H1 (cell line): Measurements from ENCODE around the gene ADAMTS3.
"Not testable (repeated sequence)": the region's sequence is repeated elsewhere in the genome, so short reads cannot be mapped to it uniquely, and the experiment has no call there.

ENCODE experiments used
- BCL11A ChIP-seq, 2 experiments: IDR thresholded peaks; one replicate each; pipeline ENCODE4 v1.6.1; 2011; ENCODE audit warnings: low read depth in 2 of 2, low read length in 2 of 2, mild to moderate bottlenecking in 2 of 2
- BRCA1 ChIP-seq: IDR thresholded peaks from 2 replicates; pipeline ENCODE4 v1.6.1; 2012; ENCODE audit warnings: low read depth, low read length, improper control_type of control experiment
- EGR1 ChIP-seq: IDR thresholded peaks from 2 replicates; pipeline ENCODE4 v1.6.1; 2011; ENCODE audit warnings: low read depth, low read length, borderline replicate concordance
- POLR2A ChIP-seq, 2 experiments: IDR thresholded peaks; 1 replicate in 1 of 2; 2 replicates in 1 of 2; pipeline ENCODE4 v1.6.1; 2011; ENCODE audit warnings: low read depth in 2 of 2, low read length in 2 of 2, mild to moderate bottlenecking in 2 of 2; ENCODE audit errors: control extremely low read depth in 1 of 2
- SIN3A ChIP-seq, 2 experiments: IDR thresholded peaks in 1 of 2; conservative IDR thresholded peaks in 1 of 2; 2 replicates each; pipeline ENCODE4 v1.6.1; 2011 to 2012; ENCODE audit warnings: low read length in 2 of 2, improper control_type of control experiment in 1 of 2, low read depth in 1 of 2, mild to moderate bottlenecking in 1 of 2
- SIRT6 ChIP-seq: IDR thresholded peaks from one replicate; pipeline ENCODE4 v1.7.1; 2012; ENCODE audit warnings: low read length, inconsistent platforms
- TEAD4 ChIP-seq: IDR thresholded peaks from 2 replicates; pipeline ENCODE4 v1.6.1; 2012; ENCODE audit warnings: low read depth, low read length, inconsistent platforms, mixed read lengths
- ZNF274 ChIP-seq: IDR thresholded peaks from 2 replicates; pipeline ENCODE4 v1.7.0; 2012; ENCODE audit warnings: low read length, borderline replicate concordance; ENCODE audit errors: extremely low read depth
- TF ChIP-seq, protein P1 (sequence below), 3 experiments: IDR thresholded peaks; 1 replicate in 2 of 3; 2 replicates in 1 of 3; pipeline versions ENCODE4 v1.5.1 to v1.6.1; 2011; ENCODE audit warnings: low read length in 3 of 3, mild to moderate bottlenecking in 3 of 3, inconsistent platforms in 2 of 3, low read depth in 1 of 3, moderate library complexity in 1 of 3; ENCODE audit not compliant: insufficient read depth in 1 of 3; ENCODE audit errors: control extremely low read depth in 1 of 3
- TF ChIP-seq, protein P2 (sequence below): IDR thresholded peaks from 2 replicates; pipeline ENCODE4 v1.6.1; 2011; ENCODE audit warnings: low read depth, mild to moderate bottlenecking, low read length; ENCODE audit not compliant: insufficient read depth

DNA sequence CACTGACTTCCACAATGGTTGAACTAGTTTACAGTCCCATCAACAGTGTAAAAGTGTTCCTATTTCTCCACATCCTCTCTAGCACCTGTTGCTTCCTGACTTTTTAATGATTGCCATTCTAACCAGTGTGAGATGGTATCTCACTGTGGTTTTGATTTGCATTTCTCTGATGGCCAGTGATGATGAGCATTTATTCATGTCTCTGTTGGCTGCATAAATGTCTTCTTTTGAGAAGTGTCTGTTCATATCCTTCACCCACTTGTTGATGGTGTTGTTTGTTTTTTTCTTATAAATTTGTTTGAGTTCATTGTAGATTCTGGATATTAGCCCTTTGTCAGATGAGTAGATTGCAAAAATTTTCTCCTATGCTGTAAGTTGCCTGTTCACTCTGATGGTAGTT lies 143.1 kb downstream of the ADAMTS3 start:
- not testable (repeated sequence) for TF ChIP-seq POLR2A (IDR thresholded peaks at IDR 0.05; ENCODE audit: control extremely low read depth in 1 of 2, low read depth in 2 of 2, low read length in 2 of 2); SIN3A (conservative IDR thresholded peaks at IDR 0.05 in 1 of 2, IDR thresholded peaks at IDR 0.05 in 1 of 2; ENCODE audit: low read depth in 1 of 2, low read length in 2 of 2); EGR1; ZNF274; TEAD4; BRCA1; BCL11A (IDR thresholded peaks at IDR 0.05; ENCODE audit: low read depth in 2 of 2, low read length in 2 of 2); SIRT6
- TF ChIP-seq, protein P1, sequence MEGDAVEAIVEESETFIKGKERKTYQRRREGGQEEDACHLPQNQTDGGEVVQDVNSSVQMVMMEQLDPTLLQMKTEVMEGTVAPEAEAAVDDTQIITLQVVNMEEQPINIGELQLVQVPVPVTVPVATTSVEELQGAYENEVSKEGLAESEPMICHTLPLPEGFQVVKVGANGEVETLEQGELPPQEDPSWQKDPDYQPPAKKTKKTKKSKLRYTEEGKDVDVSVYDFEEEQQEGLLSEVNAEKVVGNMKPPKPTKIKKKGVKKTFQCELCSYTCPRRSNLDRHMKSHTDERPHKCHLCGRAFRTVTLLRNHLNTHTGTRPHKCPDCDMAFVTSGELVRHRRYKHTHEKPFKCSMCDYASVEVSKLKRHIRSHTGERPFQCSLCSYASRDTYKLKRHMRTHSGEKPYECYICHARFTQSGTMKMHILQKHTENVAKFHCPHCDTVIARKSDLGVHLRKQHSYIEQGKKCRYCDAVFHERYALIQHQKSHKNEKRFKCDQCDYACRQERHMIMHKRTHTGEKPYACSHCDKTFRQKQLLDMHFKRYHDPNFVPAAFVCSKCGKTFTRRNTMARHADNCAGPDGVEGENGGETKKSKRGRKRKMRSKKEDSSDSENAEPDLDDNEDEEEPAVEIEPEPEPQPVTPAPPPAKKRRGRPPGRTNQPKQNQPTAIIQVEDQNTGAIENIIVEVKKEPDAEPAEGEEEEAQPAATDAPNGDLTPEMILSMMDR (IDR thresholded peaks at IDR 0.05; ENCODE audit: control extremely low read depth in 1 of 3, insufficient read depth in 1 of 3, low read depth in 1 of 3, low read length in 3 of 3), result not testable (repeated sequence)
- TF ChIP-seq, protein P2, sequence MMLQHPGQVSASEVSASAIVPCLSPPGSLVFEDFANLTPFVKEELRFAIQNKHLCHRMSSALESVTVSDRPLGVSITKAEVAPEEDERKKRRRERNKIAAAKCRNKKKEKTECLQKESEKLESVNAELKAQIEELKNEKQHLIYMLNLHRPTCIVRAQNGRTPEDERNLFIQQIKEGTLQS, result not testable (repeated sequence)
